HG03175 (cell line): ENCODE data around the gene STK35.
A peak's percentile ranks its signal among the peaks of the same experiment; 100 is the strongest.

Source experiments
- ATAC-seq: cut with Tn5 transposase; IDR thresholded peaks from one replicate; pipeline ENCODE4 v1.9.1; 2021; ENCODE audit warnings: mild to moderate bottlenecking, moderate library complexity; ENCODE audit not compliant: unreplicated experiment

Gene STK35

DNA sequence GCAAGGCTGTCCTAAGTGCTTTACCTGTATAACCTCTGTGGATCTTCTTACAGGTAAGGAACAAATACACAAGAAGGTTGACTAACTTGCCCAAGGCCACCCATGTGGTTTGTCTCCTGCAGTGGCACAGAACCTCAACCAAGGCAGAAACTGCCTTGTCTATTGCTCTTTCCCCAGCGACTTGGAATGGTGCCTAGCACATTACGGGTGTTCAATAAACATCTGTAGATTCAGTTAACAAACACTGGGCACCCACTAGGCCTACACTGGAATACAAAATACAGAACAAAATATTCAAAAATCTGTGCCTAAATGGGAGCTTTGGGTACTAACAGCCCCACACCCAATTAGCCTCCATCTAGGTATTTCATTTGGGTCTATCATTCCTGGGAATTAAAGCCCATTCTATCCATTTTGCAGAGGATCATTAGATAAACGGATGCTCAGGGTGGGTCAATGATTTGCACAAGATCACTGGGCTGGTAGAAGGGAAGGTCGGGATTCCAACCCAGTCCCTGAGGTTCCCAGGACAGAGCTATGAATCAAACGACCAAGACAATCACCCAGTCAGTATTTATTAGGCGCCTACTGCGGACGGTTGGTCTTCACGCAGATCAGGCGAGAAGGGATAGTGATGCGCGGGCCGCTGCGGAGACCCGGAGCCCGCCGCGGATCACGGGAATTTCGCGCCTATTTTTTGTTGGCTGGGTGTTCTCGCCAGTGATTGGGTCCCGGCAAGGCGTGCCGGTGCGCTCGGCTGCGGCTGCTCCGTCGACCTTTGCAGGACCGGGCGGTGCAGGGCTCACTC lies at the start of gene STK35:
TSS of gene STK35 (plus strand) at position 771 of the 808 bp plus-strand sequence. CDS start 55 bp downstream, outside the sequence.
- peak; percentile 47 for ATAC-seq

GRCh38 chr20:2051946-2052345 lies 49.7 kb upstream of the STK35 start:
- ATAC-seq, result no peak

GRCh38 chr20:2052741-2053140 lies 48.9 kb upstream of the STK35 start:
- ATAC-seq, result no peak

GRCh38 chr20:2053615-2054014 lies 48.0 kb upstream of the STK35 start:
- no peak for ATAC-seq

DNA sequence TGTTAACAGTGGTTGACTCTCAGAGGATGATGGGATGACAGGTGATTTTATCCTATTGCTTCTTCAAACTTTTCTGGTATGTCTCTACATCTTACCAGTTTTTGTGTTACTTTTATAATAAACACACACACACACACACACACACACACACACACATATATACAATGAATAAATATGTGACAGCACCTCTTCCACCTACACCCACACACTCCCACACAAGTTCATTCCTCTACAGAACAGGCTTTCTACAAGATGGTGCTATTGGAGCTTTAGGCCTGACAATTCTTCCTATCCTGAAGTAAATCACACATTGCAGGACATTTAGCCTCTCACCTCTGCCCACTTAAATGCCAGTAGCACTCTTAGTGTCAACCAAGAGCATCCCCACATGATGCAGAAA lies 46.7 kb upstream of the STK35 start:
- no peak for ATAC-seq

- no peak for ATAC-seq
These were observed 42.2 kb upstream of the STK35 start for GRCh38 chr20:2059411-2059810.

DNA sequence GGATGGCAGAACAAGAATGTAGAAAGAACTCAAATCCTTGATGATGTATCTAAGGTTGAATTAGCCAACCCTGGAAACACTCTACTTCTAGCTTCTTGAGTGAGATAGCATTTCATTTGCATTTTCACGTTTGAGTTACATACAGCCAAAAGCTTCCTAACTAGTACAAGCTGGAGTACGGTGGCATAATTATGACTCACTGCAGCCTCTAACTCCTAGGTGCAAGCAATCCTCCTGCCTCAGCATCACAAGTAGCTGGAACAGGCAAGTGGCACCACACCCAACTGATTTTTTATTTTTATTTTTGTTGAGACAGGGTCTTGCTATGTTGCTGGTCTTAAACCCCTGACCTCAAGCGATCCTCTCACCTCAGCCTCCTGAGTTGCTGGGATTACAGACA lies 36.5 kb upstream of the STK35 start:
- no peak for ATAC-seq

DNA sequence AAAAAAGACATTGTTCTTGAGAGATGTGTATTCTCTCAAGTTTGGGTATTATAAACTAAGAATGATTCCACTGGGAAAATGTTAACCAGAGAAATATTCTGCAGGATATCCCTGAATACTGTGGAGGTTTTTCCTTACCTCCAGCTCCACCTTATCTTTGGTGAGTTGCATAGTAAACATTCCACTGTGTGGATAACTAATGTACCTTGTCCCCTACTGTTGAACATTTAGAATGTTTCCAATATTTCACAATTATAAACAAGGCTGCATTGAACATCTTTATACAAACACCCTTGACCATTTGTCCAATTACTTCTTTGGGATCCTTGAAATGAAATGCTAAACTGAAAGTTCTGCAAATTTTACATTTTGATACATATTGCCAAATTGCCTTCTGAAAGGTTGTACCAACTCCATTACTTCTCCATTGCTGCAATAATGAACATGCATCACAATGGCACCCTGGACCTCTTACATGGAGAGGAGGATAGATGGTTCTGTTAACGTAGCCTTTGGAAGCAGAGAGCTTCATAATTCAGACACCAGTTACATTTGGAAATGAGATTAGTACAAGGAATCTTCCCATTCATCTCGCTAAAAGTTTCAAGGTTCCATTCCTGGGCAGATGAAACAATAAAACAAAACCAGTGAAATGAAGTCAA lies 35.0 kb upstream of the STK35 start:
- no peak for ATAC-seq

DNA sequence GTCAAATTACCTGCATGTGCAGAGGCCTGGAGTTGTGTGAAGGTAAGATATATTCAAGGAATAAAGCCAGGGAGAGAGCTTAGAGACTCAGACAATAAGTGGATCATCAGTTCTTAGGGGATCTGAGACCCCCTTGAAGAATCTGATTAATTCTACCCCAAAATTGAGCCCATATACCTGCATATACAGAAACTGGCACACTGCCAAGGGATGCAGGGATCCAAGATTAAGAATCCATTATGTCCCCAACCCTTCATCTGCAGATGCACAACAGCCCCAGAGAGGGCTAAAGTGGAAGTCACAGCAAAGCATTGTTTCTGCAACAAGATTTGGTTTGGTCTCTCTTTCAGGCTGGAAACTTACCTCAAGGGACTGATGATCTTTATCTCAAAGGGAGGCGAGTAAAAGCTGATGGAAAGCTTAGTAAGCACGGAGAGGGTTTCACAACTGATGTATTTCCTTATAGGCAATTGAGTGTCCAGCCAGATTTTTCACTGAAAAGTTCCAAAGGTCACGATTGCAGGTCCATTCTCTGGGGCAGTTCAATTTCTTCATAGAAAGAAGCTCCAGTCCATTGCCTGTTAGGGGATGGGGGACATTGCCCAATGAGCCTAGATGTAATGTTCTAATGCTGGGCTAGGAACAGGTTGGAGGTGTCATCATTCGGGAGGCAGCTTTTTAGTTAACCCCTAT lies 20.9 kb upstream of the STK35 start:
- no peak for ATAC-seq

DNA sequence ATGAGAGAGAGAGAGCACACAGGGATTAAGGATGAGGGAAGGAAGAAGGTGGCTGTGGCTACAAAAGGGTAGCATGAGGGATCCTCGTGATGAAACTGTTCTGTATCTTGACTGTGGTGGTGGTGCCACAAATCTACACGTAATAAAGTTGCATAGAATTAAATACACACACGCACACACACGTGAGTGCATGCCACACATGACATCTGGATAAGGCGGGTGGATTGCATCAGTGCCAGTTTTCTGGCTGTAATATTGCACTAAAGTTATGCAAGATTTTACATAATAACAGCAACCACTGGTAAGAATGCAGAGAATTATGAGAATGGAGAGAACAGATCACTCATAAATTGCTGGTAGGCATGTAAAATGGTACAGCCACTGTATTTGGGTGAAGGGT lies 16.9 kb upstream of the STK35 start:
- no peak for ATAC-seq

DNA sequence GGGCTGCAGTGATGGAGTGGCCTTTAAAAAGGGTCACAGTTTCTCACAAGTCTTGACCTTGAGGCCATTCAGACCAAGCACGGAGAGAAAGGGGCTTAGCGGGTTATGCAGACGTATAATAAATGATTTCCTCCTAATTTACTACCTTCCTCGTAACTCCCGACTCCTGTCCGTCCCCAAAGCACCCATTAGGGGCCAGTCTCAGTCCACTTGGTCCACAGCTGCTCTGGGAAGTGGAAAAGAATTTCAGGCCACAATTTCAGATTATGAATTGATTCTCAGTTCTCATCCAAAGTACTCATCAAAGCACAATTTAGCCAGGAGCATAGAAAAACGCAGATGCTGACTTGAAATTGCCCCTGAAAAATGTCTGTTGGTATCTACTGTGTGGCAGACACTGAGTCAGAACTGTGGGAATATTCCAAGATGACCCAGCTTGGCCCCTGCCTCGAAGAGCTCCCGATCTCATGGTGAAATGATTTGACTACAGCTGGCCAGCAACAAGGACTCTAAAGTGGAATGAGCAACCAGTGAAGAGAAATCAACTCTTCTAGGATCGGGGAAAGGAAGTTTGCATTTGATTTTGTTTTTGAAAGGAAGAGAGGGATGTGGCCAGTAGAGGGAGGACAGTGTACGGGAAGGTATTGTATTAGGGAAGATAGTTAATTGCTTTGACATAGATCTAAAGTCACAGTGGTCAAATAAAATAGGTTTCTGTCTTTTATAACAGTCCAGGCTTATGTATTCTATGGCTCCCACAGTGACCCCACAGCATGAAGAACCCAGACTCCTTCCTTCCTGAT lies 15.2 kb upstream of the STK35 start:
- ATAC-seq, result no peak

- no peak for ATAC-seq
These were observed 14.6 kb upstream of the STK35 start for GRCh38 chr20:2086980-2087377.

GRCh38 chr20:2088891-2089290 lies 12.7 kb upstream of the STK35 start:
- no peak for ATAC-seq

DNA sequence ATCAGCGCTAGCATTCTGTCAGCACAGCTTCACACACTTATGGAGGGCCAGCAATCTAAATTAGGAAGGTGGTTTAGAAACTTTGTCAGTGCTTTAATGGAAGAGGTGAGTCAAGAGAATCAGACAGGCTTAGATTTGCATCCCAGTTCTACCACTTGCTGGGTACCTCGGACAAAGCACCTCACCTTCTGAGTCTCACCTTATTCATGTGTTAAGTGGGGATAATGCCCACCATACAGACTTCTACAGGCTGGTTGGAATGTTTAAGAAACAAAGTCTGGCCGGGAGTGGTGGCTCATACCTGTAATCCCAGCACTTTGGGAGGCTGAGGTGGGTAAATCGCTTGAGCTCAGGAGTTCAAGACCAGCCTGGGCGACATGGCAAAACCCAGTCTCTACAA lies 12.2 kb upstream of the STK35 start:
- no peak for ATAC-seq

- no peak for ATAC-seq
These were observed 8.4 kb upstream of the STK35 start for GRCh38 chr20:2093159-2093781.

GRCh38 chr20:2093883-2094282 lies 7.7 kb upstream of the STK35 start:
- no peak for ATAC-seq

- peak; percentile 82 for ATAC-seq
These were observed 398 bp downstream of the STK35 start for GRCh38 chr20:2101865-2102584.

GRCh38 chr20:2102585-2103460 lies 1.2 kb downstream of the STK35 start:
- ATAC-seq, result peak; percentile 62
